Measurements from ENCODE around the gene LRRC1.
A peak's percentile ranks its signal among the peaks of the same experiment; 100 is the strongest.

LRRC1 gene

GRCh38 chr6:53818858-53819609 is 24.2 kb downstream of the LRRC1 start:
- no peak for DNase-seq

GRCh38 chr6:53822401-53823125 is 27.8 kb downstream of the LRRC1 start:
- no peak for DNase-seq

- no peak for DNase-seq
These were observed 29.9 kb downstream of the LRRC1 start for GRCh38 chr6:53824714-53825113.

GRCh38 chr6:53825532-53826321 is 30.9 kb downstream of the LRRC1 start:
- DNase-seq = no peak

GRCh38 chr6:53827531-53827930 is 32.7 kb downstream of the LRRC1 start:
- DNase-seq = no peak

GRCh38 chr6:53828215-53828614 is 33.4 kb downstream of the LRRC1 start:
- DNase-seq = no peak

- DNase-seq = no peak
These were observed 34.3 kb downstream of the LRRC1 start for GRCh38 chr6:53828966-53829697.

- DNase-seq = no peak
These were observed 35.0 kb downstream of the LRRC1 start for GRCh38 chr6:53829698-53830221.

- no peak for DNase-seq
These were observed 35.6 kb downstream of the LRRC1 start for GRCh38 chr6:53830366-53830765.

GRCh38 chr6:53831081-53831869 is 36.5 kb downstream of the LRRC1 start:
- DNase-seq = no peak

- no peak for DNase-seq
These were observed 37.3 kb downstream of the LRRC1 start for GRCh38 chr6:53831936-53832660.

GRCh38 chr6:53833155-53833554 is 38.4 kb downstream of the LRRC1 start:
- no peak for DNase-seq

GRCh38 chr6:53834132-53834531 is 39.3 kb downstream of the LRRC1 start:
- DNase-seq = no peak

GRCh38 chr6:53837865-53838769 is 43.3 kb downstream of the LRRC1 start:
- peak; percentile 66 for DNase-seq

GRCh38 chr6:53840027-53840426 is 45.2 kb downstream of the LRRC1 start:
- no peak for DNase-seq

- no peak for DNase-seq
These were observed 50.7 kb downstream of the LRRC1 start for GRCh38 chr6:53845280-53846195.

GRCh38 chr6:53846250-53846649 is 51.4 kb downstream of the LRRC1 start:
- DNase-seq = peak; percentile 48

- no peak for DNase-seq
These were observed 53.0 kb downstream of the LRRC1 start for GRCh38 chr6:53847796-53848314.

GRCh38 chr6:53850527-53850926 is 55.7 kb downstream of the LRRC1 start:
- DNase-seq = no peak

All from NCI-H446 treated with DMSO at 0.1 percent for 48 hours (cell line).